Fibroblast of villous mesenchyme (primary cell): Measurements from ENCODE around the gene LPAR3. TPM values are rescaled to one million over a fixed set of nuclear protein-coding genes. Genes with fewer than 3 reads are reported as not detected.

Source experiments
- DNase-seq: peaks from one replicate; pipeline ENCODE4 v3.0.0-alpha.2; 2010; ENCODE audit warnings: low read depth
- H3K4me3 ChIP-seq: 2 replicates; pipeline ENCODE4 v1.5.1; 2011; ENCODE audit warnings: low read depth, mild to moderate bottlenecking, low read length
- total RNA-seq: library from RNA; depleted of rRNA; stranded (reverse); fragments of >200 nt; gene quantifications from 2 replicates; pipeline ENCODE4 v1.2.3, GENCODE V29; 2012
- TF ChIP-seq, protein P1 (sequence below): IDR thresholded peaks from 2 replicates; pipeline ENCODE4 v1.5.1; 2012; ENCODE audit warnings: low read depth, mild to moderate bottlenecking, low read length; ENCODE audit not compliant: insufficient read depth

Gene LPAR3
- total RNA-seq, 1 donor = 2.6 TPM

DNA sequence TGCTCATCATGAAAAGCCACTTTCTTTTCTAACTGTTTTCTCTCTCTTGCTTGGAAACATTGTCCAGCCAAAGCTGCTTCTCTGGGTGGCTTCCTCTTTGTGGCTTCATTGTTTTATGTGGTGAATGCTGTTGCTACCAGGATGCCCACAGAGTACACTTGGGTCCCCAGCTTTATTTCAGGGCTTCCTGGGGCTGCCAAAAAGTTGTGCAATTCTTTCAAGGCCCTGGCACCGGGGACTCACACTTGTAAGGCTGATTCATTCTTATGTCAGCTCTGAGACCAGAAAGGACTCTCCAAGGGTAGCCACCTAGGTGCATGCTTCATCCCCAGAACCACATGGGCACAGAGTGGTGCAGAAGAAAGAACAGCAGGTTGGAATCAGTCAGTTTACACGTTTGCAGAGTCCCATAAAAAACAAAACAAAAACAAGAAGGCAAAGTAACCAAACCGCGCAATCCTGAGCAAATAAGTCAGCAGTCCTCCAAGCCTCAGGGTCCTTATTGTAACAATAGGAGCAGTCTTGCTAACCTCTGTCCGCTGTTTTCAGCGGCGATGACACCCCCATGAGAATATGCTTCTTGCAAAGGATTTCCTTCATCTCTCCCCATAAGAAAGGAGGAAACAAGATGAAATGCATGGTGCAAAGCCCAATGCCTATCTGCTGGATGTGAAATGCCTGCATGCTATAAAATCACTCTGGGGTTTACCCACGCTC, 112.8 kb downstream of the LPAR3 start:
- no peak overlapping the region for H3K4me3 ChIP-seq
- DNase-seq = no peak
- TF ChIP-seq, protein P1, sequence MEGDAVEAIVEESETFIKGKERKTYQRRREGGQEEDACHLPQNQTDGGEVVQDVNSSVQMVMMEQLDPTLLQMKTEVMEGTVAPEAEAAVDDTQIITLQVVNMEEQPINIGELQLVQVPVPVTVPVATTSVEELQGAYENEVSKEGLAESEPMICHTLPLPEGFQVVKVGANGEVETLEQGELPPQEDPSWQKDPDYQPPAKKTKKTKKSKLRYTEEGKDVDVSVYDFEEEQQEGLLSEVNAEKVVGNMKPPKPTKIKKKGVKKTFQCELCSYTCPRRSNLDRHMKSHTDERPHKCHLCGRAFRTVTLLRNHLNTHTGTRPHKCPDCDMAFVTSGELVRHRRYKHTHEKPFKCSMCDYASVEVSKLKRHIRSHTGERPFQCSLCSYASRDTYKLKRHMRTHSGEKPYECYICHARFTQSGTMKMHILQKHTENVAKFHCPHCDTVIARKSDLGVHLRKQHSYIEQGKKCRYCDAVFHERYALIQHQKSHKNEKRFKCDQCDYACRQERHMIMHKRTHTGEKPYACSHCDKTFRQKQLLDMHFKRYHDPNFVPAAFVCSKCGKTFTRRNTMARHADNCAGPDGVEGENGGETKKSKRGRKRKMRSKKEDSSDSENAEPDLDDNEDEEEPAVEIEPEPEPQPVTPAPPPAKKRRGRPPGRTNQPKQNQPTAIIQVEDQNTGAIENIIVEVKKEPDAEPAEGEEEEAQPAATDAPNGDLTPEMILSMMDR = no peak

- TF ChIP-seq, protein P1 = no peak
- no peak for DNase-seq
- H3K4me3 ChIP-seq = no peak overlapping the region
Observed at GRCh38 chr1:84776639-84777038, 116.4 kb downstream of the LPAR3 start.

DNA sequence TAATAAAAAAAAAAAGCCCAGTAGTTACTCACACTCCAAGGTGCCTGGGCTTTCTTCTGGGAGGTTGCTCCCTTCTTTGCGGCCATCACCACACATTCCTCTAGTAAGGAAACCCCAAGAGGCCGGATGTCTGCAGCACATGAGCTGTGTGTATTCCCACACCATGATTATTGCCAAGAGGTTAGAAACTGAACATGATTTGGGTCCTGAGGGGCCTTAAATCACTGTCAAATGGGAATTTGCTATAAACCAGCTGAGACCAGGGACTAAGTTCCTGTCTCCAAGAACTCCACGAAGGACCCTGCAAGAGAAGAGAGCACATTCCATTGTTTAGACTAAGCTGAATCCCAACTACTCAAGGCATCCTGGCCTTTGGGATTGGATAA, 117.5 kb downstream of the LPAR3 start:
- TF ChIP-seq, protein P1 = no peak
- H3K4me3 ChIP-seq = no peak overlapping the region
- DNase-seq = no peak

DNA sequence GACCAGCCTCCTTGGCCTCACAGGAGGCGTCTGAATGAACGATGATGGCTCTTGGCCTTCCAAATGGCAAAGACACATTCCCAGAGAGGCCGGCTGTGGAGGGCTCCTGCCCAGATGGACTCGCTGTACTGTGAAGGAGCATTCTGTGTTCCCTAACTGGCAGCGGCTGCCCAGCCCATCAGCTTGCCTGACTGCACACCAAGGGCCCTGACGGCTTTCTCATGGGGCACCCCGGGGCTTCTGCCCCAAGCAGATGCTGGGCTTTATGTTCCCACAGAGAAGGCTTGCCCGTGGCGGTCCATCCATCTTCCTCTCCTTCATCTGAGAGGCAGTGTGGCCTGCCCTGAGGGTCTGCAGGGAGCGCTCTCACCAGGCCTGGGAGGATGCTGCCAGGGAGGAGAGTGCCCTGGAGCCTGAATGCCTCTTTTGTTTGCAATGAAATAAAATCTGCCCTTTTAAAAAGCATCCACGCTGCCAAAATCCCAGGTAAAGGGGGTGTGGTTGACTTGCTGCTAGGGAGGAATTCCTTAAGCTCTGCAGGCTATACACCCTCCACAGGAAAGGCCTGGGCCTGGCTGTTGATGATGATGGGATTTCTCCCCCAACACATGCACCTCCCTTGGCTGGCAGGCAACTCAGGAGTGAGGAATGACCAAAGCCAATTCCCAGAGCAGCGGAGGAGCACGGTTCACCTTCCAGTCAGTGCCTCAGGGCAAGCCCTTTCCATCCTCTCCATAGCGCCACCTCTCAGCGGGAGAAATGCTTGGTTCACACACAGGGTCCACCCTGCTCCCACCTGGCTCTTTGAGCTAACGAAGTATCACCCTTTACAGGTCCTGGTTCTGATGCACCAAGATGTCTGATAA, 118.1 kb downstream of the LPAR3 start:
- TF ChIP-seq, protein P1 = no peak
- H3K4me3 ChIP-seq = no peak overlapping the region
- no peak for DNase-seq

- DNase-seq = no peak
Observed at GRCh38 chr1:84773933-84774497, 119.0 kb downstream of the LPAR3 start.

GRCh38 chr1:84773195-84773594, 119.8 kb downstream of the LPAR3 start:
- DNase-seq = no peak
- H3K4me3 ChIP-seq = no peak overlapping the region
- TF ChIP-seq, protein P1 = no peak

More at GRCh38 chr1:84773933-84774497, 119.0 kb downstream of the LPAR3 start:
- no peak overlapping the region for H3K4me3 ChIP-seq
- TF ChIP-seq, protein P1 = no peak
